Peyer's patch (tissue), 4 donors: ENCODE measurements around the gene FAM114A1.

Source experiments
- POLR2A ChIP-seq, 2 donors: fragments of 450-650 bp; IDR thresholded peaks; one replicate each; pipeline ENCODE4 v1.5.1; 2017; ENCODE audit warnings: antibody characterized with exemption in 2 of 2, mild to moderate bottlenecking in 2 of 2, moderate library complexity in 2 of 2
- TF ChIP-seq, protein P1 (sequence below), 6 experiments: fragments of 450-650 bp in 4 of 6; fragments of 200-600 bp in 2 of 6; sonication (generic) in 1 of 6; IDR thresholded peaks; one replicate each; pipeline ENCODE4 v1.5.1; 2017 to 2019; ENCODE audit warnings: antibody characterized with exemption in 6 of 6, mild to moderate bottlenecking in 3 of 6, moderate library complexity in 1 of 6

DNA sequence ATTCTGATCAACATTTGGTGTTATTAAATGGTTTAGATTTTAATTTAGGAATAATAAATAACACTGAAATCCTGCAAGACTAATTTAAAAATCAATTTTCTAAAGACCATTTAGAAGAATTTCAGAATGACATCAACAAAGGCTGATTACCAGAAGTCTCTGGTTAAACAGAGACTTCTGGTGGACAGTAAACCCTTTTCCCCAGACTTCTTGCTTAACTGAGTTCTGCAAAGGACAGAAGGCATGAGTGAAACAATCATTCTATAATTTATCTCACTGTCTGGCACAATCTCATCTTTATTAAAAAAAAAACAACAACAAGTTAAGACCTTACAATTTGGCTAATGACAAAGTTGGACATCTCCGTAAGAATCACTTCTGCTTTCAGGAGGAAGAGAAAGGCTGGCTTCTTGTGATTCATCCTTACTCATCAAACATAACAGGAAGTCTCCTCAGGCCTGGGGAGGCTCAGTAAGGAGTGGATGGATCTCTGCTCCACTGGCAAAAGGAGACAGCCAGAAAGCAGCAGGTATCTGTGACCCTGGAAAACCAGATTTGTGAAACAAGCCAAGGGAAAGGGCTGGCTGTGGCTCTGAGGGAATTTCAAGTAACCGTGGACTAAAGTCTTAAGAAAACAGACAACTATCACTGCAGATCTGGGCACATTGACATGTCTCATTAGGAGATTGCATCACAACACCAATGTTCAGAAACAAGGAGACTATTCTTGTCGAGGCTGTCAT is 10.1 kb upstream of the FAM114A1 start:
- TF ChIP-seq, protein P1, sequence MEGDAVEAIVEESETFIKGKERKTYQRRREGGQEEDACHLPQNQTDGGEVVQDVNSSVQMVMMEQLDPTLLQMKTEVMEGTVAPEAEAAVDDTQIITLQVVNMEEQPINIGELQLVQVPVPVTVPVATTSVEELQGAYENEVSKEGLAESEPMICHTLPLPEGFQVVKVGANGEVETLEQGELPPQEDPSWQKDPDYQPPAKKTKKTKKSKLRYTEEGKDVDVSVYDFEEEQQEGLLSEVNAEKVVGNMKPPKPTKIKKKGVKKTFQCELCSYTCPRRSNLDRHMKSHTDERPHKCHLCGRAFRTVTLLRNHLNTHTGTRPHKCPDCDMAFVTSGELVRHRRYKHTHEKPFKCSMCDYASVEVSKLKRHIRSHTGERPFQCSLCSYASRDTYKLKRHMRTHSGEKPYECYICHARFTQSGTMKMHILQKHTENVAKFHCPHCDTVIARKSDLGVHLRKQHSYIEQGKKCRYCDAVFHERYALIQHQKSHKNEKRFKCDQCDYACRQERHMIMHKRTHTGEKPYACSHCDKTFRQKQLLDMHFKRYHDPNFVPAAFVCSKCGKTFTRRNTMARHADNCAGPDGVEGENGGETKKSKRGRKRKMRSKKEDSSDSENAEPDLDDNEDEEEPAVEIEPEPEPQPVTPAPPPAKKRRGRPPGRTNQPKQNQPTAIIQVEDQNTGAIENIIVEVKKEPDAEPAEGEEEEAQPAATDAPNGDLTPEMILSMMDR (IDR thresholded peaks at IDR 0.05), result no peak
- no peak for TF ChIP-seq POLR2A (IDR thresholded peaks at IDR 0.05)
